Choroid plexus epithelial cell (primary cell): ENCODE results near the gene COL4A6.
"Not testable (repeated sequence)": the region's sequence is repeated elsewhere in the genome, so short reads cannot be mapped to it uniquely, and the experiment has no call there.

ENCODE experiments used
- DNase-seq: peaks from one replicate; pipeline ENCODE4 v3.0.0-alpha.2; 2010; ENCODE audit warnings: low read depth
- H3K4me3 ChIP-seq: 2 replicates; pipeline ENCODE4 v1.5.1; 2011; ENCODE audit warnings: low read depth, mild to moderate bottlenecking, control low read depth, low read length, moderate library complexity
- TF ChIP-seq, protein P1 (sequence below): conservative IDR thresholded peaks from 2 replicates; pipeline ENCODE4 v1.5.1; 2011; ENCODE audit warnings: low read depth, mild to moderate bottlenecking, control low read depth, inconsistent platforms, low read length, moderate library complexity

Gene COL4A6

DNA sequence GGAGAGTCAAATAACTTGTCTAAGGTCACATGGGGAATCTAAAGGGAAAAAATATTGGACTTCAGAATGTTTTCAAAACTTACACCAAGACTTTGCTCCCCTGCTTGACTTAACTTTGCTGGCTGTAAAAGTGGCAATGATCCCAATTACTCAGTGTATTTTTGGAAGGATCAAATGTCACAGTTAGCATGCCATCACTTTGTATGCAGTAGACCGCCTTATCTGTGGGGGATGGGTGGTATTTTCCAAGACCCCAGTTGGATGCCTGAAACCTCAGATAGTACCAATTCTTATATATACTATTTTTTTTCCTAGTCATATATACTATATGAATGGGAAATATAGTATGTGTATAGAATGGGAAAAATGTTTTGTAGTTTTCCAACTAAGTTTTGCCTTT lies 53.4 kb downstream of the COL4A6 start:
- no peak overlapping the region for H3K4me3 ChIP-seq
- TF ChIP-seq, protein P1, sequence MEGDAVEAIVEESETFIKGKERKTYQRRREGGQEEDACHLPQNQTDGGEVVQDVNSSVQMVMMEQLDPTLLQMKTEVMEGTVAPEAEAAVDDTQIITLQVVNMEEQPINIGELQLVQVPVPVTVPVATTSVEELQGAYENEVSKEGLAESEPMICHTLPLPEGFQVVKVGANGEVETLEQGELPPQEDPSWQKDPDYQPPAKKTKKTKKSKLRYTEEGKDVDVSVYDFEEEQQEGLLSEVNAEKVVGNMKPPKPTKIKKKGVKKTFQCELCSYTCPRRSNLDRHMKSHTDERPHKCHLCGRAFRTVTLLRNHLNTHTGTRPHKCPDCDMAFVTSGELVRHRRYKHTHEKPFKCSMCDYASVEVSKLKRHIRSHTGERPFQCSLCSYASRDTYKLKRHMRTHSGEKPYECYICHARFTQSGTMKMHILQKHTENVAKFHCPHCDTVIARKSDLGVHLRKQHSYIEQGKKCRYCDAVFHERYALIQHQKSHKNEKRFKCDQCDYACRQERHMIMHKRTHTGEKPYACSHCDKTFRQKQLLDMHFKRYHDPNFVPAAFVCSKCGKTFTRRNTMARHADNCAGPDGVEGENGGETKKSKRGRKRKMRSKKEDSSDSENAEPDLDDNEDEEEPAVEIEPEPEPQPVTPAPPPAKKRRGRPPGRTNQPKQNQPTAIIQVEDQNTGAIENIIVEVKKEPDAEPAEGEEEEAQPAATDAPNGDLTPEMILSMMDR = no peak
- DNase-seq = no peak

DNA sequence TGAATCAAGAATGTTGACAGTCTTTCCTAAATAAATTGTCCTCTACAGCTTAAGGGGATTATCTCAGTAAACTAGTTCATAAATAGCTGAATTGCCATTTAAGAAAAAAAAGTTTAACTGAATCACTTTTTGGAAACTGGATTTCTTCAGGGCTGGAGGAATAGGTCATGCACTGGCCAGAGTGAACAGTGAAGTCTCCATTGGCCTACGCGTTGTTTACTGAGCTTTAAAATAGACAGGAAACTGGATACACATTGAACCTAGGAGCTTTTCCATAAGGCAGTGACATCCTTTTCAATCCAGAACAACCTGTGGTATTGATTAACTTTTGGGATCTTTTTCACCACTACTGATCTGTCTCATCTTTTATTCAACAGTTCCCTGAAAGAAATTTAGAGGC lies 58.0 kb downstream of the COL4A6 start:
- DNase-seq = no peak
- TF ChIP-seq, protein P1 = no peak
- H3K4me3 ChIP-seq = no peak overlapping the region

DNA sequence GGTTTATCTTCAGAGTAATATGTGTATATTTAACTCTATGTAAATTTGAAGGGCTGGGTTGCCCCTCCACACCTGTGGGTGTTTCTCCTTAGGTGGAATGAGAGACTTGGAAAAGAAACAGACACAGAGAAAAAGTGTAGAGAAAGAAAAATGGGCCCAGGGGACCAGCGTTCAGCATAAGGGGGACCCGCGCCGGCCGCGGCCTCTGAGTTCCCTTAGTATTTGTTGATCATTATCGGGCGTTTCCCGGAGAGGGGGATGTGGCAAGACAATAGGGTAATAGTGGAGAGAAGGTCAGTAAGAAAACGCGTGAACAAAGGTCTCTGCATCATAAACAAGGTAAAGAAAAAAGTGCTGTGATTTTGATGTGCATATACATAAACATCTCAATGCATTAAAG lies 61.4 kb downstream of the COL4A6 start:
- H3K4me3 ChIP-seq, DNase-seq: not testable (repeated sequence)

DNA sequence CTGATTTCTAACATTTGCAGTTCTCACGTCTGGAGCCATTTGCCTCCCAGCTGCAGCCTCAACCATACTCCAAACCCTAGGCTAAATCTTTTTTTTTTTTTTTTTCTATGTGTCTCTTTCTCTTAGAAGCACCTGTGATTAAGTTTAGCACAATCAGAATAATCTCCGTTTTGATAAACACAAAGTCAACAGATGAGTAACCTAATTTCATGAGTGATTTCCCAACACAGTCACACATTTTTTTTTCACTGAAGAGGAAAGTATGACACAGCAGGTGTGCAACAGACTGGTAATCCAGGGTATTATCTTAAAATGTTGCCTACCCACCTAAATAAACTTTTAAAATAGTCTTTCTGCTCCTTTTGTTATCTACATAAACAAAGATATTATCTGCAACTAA lies 62.6 kb downstream of the COL4A6 start:
- DNase-seq, H3K4me3 ChIP-seq: not testable (repeated sequence)

DNA sequence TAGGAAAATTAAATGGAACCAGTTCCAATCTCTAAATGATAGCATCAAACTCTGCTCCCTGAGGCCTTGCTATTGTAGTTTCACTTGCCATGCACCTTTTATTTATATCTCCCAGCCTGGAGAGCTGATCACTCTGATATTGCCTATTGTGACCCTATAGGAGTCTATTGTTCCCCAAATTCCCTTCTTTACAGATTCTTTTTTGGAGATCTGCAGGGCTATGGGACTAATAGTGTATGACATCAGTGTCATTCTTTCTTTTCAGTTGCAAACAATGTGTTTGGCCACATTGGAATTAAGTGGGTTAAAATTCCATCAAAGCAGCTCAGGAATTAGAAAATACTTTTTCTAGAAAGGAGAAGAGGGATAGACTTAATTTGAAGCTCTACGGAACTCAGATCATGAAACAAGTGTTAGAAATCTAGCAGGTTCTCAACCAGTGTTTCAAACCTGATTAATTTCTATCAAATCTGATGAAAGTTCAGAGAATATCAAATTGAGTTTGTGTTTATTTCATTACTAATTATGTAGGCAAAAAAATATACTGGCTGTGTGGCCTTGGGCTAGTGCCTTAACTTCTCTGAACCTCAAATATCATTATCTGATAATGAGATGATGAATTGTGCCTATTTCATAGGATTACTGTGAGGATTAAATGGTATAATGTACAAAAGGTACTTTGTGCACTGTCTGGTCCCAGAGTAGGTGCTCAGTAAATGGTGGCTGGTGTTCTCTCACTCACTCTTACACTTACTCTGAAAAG lies 71.4 kb downstream of the COL4A6 start:
- DNase-seq = no peak
- H3K4me3 ChIP-seq = no peak overlapping the region
- TF ChIP-seq, protein P1 = no peak

DNA sequence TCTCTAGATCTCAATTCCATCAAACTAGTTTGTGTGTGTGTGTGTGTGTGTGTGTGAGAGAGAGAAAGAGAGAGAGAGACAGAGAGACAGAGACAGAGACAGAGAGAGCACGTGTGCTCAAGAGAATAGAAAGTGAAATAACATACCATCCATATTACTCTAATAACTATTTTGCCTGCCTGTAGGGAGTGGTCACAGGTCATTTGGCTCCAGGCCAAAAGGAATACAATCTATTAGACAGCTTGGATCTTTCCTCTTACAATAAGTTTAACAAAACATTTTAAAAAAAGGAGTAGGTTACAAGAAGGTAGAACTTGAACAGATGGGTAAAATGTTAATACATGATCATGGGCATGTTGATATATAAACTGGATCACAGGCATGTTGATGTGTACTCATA lies 76.2 kb downstream of the COL4A6 start:
- DNase-seq = peak; percentile 76
- TF ChIP-seq, protein P1 = no peak

DNA sequence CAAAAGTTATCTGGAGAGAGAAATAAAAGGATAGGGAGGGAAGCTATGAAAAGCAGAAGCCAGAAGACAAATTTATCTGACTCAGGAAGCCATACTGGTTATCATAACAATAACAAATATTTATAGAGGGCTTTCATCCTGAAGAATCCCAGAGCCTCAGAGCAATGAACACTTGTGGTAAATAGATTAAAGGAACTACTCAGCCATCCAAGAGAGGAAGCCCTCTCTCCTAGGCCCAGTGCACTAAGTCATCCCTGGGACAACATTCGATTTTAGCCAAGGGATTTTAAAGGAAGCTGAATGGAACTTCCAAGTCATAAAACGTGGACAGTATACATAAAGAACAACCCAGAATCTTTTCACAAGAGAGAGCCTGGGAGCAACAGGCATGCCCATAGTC lies 76.9 kb downstream of the COL4A6 start:
- peak; percentile 13 for DNase-seq
- TF ChIP-seq, protein P1 = no peak

More for the DNA sequence above, 76.2 kb downstream of the COL4A6 start:
- no peak overlapping the region for H3K4me3 ChIP-seq

DNA sequence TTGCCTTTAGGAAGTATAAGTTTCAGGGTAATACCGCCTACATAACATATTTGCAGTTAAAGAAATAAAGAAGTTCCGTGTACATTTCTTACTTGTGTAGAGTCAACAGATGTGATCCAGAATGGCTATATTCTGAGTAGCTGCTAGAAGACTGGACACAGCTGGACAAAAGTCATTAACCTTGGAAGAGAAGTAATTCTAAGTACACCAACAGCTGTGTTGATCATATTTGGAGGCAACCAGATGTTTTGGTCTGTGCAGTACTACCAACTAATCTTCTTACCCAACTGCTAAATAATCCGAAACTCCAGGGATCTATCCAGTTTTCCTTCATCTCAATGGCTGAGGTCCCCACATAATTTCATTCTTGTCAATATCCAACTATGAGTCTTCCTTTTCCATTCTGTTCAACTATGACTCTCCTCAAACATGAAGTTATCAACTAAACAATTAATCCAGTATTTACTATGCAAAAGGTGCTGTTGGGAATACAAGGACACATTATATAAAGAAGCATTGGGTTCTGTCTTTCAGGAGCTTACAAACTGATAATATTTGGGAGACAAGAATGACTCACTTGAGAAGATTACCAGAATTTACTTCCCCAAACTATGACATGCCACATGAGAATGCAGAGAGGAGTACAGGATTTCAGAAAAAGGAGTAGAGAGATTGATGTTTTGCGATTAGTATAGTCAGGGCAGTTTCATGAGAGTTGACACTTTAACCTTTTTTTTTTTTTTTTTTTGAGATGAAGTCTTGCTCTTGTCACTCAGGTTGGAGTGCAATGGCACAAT lies 78.2 kb downstream of the COL4A6 start:
- DNase-seq = peak; percentile 13
- TF ChIP-seq, protein P1 = no peak
- H3K4me3 ChIP-seq = no peak overlapping the region

More for the DNA sequence above, 76.9 kb downstream of the COL4A6 start:
- no peak overlapping the region for H3K4me3 ChIP-seq
